ELF-1 (cell line): ENCODE results near the gene PHKB.
A peak's percentile ranks its signal among the peaks of the same experiment; 100 is the strongest.

Experiments used
- DNase-seq: peaks from one replicate; pipeline ENCODE4 v3.0.0-alpha.2; 2016; ENCODE audit warnings: low read depth, low spot score

PHKB gene

GRCh38 chr16:47622451-47623176, 161.5 kb downstream of the PHKB start:
- no peak for DNase-seq

GRCh38 chr16:47624563-47624962, 163.4 kb downstream of the PHKB start:
- no peak for DNase-seq

GRCh38 chr16:47625115-47625567, 164.0 kb downstream of the PHKB start:
- no peak for DNase-seq

- no peak for DNase-seq
Observed at GRCh38 chr16:47626246-47626645, 165.1 kb downstream of the PHKB start.

GRCh38 chr16:47627085-47627639, 166.0 kb downstream of the PHKB start:
- DNase-seq: no peak

GRCh38 chr16:47627721-47628120, 166.6 kb downstream of the PHKB start:
- DNase-seq: no peak

GRCh38 chr16:47631131-47631530, 170.0 kb downstream of the PHKB start:
- DNase-seq: no peak

- no peak for DNase-seq
Observed at GRCh38 chr16:47634126-47634525, 173.0 kb downstream of the PHKB start.

- no peak for DNase-seq
Observed at GRCh38 chr16:47634727-47635126, 173.6 kb downstream of the PHKB start.

GRCh38 chr16:47636501-47637099, 175.5 kb downstream of the PHKB start:
- DNase-seq: no peak

GRCh38 chr16:47638175-47638574, 177.0 kb downstream of the PHKB start:
- no peak for DNase-seq

- no peak for DNase-seq
Observed at GRCh38 chr16:47640661-47641060, 179.5 kb downstream of the PHKB start.

- no peak for DNase-seq
Observed at GRCh38 chr16:47643323-47644000, 182.3 kb downstream of the PHKB start.

- no peak for DNase-seq
Observed at GRCh38 chr16:47644166-47644565, 183.0 kb downstream of the PHKB start.

GRCh38 chr16:47644661-47645060, 183.5 kb downstream of the PHKB start:
- no peak for DNase-seq

GRCh38 chr16:47646914-47647313, 185.8 kb downstream of the PHKB start:
- no peak for DNase-seq

GRCh38 chr16:47657032-47657431, 195.9 kb downstream of the PHKB start:
- no peak for DNase-seq

GRCh38 chr16:47657977-47658376, 196.8 kb downstream of the PHKB start:
- no peak for DNase-seq

- no peak for DNase-seq
Observed at GRCh38 chr16:47660540-47660939, 199.4 kb downstream of the PHKB start.

- DNase-seq: no peak
Observed at GRCh38 chr16:47664653-47665325, 203.7 kb downstream of the PHKB start.

GRCh38 chr16:47666434-47666833, 205.3 kb downstream of the PHKB start:
- DNase-seq: peak; percentile 2

GRCh38 chr16:47667956-47668355, 206.8 kb downstream of the PHKB start:
- no peak for DNase-seq
